A549 treated with RU486 at 1 μM for 4 hours (cell line): Measurements from ENCODE around the gene FBXW8. TPM values are rescaled to one million over a fixed set of nuclear protein-coding genes. Genes with fewer than 3 reads are reported as not detected.

Source experiments
- total RNA-seq: library from RNA; stranded (reverse); fragments of 200-300 nt; extraction: Qiagen RNA extraction; gene quantifications from 5 replicates; pipeline ENCODE4 v1.2.3, GENCODE V29; 2022; ENCODE audit warnings: low read depth

Gene FBXW8
- 4.8 to 6.3 TPM (median 6.0 TPM) in 5 replicates for total RNA-seq

GRCh38 chr12:116910645-116911451 lies at the start of gene FBXW8:
FBXW8 (plus strand) TSS chr12:116910950; CDS start chr12:116911038, 88 bp downstream.

GRCh38 chr12:116881325-116881876 lies 29.3 kb upstream of the FBXW8 start, which contains the start of gene HRK:
HRK (minus strand) TSS chr12:116881441; CDS start chr12:116881307, 134 bp downstream.

Other genes with a start within 250 kb of the FBXW8 start
- 13.7 to 27.9 TPM (median 23.5 TPM) in 5 replicates for gene SPRING1, start 172.9 kb upstream of the FBXW8 start, total RNA-seq
- 2.1 to 3.5 TPM (median 2.2 TPM) in 5 replicates for gene RNFT2, start 172.6 kb upstream of the FBXW8 start, total RNA-seq
- gene HRK, start 29.5 kb upstream of the FBXW8 start, total RNA-seq = 0.43 to 0.78 TPM (median 0.62 TPM) in 5 replicates
- gene TESC, start 188.5 kb downstream of the FBXW8 start, total RNA-seq = 127 to 175 TPM (median 148 TPM) in 5 replicates